Coronary artery (tissue), 2 donors: ENCODE measurements around the gene PPM1F.
"Not testable (repeated sequence)": the region's sequence is repeated elsewhere in the genome, so short reads cannot be mapped to it uniquely, and the experiment has no call there.

Source experiments
- DNase-seq: peaks from one replicate; pipeline ENCODE4 v3.0.0-alpha.2; 2017; ENCODE audit warnings: low spot score
- H3K27ac ChIP-seq, 2 donors: fragments of 200-600 bp; sonication (generic); one replicate each; pipeline ENCODE4 v1.5.1; 2016 to 2019
- H3K4me3 ChIP-seq: fragments of 200-600 bp; sonication (generic); 2 replicates; pipeline ENCODE4 v1.5.1; 2016; ENCODE audit warnings: mild to moderate bottlenecking, moderate library complexity
- CTCF ChIP-seq: fragments of 200-600 bp; sonication (generic); IDR thresholded peaks from one replicate; pipeline ENCODE4 v1.5.1; 2019; ENCODE audit warnings: antibody characterized with exemption

Gene PPM1F

DNA sequence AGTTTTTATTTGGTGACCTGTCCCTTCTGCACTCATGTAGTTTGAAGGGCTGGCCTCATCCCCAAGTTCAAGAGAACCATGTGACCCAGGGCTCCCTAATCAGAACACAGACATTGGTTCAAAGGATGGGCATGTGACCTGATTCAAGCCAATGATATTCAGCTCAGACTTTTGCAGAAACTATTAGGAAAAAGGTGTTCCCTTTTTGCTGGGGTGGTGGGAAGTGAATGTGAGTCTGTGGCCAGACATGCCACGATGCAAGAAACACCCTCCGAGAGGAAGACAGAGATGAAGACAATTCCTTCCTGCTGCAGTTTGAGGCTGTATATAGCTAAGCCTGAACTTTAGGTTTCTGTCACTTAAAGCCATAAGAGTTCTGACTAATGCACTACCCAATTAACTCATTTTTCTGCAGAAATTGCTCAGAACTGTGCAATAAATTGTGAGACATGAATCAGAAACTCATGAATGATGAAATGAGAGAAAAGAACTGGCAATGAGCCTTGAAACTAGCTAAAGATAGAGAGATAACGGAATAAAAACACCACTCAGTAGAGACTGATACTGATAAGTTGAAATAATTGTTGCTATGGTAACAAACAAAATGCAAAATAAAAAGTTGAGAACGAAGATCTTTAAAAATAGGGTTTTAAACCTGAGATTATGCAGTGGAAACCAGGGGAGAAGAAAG, 76.0 kb downstream of the PPM1F start:
- no peak overlapping the region for H3K4me3 ChIP-seq
- H3K27ac ChIP-seq = no peak overlapping the region
- DNase-seq = no peak
- TF ChIP-seq CTCF = no peak

DNA sequence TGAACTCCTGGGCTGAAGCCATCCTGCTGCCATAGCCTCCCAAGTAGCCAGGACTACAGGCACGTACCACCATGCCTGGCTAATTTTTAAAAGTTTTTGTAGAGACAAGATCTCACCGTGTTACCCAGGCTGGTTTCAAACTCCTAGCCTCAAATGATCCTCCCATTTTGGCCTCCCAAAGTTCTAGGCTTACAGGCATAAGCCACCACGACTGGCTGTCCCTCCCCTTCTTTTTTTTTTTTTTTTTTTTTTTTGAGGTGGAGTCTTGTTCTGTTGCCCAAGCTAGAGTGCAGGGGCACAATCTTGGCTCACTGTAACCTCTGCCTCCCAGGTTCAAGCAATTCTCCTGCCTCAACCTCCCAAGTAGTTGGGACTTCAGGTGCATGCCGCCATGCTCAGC, 77.7 kb downstream of the PPM1F start:
- not testable (repeated sequence) for H3K4me3 ChIP-seq, DNase-seq, H3K27ac ChIP-seq

GRCh38 chr22:21873619-21874018, 79.0 kb downstream of the PPM1F start:
- Histone ChIP-seq H3K4me3 (no peak overlapping the region), H3K27ac (no peak overlapping the region)
- TF ChIP-seq CTCF = no peak
- no peak for DNase-seq

DNA sequence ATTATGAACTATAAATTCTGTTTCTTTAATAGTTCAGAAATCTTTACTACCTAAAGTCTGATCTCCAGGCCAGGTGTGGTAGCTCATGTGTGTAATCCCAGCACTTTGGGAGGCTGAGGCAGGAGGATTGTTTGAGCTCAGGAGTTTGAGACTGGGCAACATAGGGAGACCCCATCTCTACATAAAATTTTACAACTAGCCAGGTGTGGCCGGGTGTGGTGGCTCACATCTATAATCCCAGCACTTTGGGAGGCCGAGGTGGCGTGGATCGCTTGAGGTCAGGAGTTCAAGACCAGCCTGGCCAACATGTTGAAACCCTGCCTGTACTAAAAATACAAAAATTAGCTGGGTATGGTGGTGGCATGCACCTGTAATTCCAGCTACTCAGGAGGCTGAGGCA, 79.9 kb downstream of the PPM1F start:
- DNase-seq, H3K27ac ChIP-seq, H3K4me3 ChIP-seq: not testable (repeated sequence)
